HCT116 (cell line): ENCODE data around the gene IPO11. TPM values are rescaled to one million over a fixed set of nuclear protein-coding genes. Genes with fewer than 3 reads are reported as not detected.

Experiments used
- ATAC-seq: fragments of 200-7000 bp; cut with Tn5 transposase; 2 replicates; pipeline ENCODE4 v1.9.1; 2020; ENCODE audit warnings: mild to moderate bottlenecking, moderate library complexity
- BruUV-seq: library from RNA; stranded (reverse); fragments of 400-500 nt; replicated peaks from 2 replicates; lab custom pipeline; 2021; lab: Mats Ljungman, UMichigan
- CTCF ChIA-PET: fragments of 300-600 bp; sonication (Branson Sonifier 250); formaldehyde crosslinking; loops from one replicate; lab custom pipeline; 2021; ENCODE audit warnings: antibody characterized with exemption; lab: Charles Lee
- POLR2A ChIA-PET: fragments of 300-600, 350-600 bp; sonication (Branson Sonifier 250); formaldehyde crosslinking; loops from one replicate; lab custom pipeline; 2021; ENCODE audit warnings: antibody characterized with exemption; lab: Charles Lee
- RAD21 ChIA-PET, 2 experiments: fragments of 300-600 bp; sonication (Branson Sonifier 250); formaldehyde crosslinking; loops; one replicate each; lab custom pipeline; 2023; ENCODE audit warnings: low total read pairs in 2 of 2; ENCODE audit not compliant: uncharacterized antibody in 2 of 2, unreplicated experiment in 2 of 2, low non-redundant PET in 1 of 2; lab: Charles Lee
- DNase-seq: peaks from one replicate; pipeline ENCODE4 v3.0.0-alpha.2; 2010; ENCODE audit warnings: low read depth, low spot score
- H2AFZ ChIP-seq: fragments of 200-600 bp; shearing (Covaris generic), sonication (generic); 2 replicates; pipeline ENCODE4 v1.6.1; 2017; ENCODE audit warnings: low read depth, mixed run types, mixed read lengths, antibody characterized with exemption, low read length; ENCODE audit not compliant: poor library complexity, severe bottlenecking
- H3K27ac ChIP-seq: 2 replicates; pipeline ENCODE4 v1.5.1; 2012; ENCODE audit warnings: low read depth, low read length
- H3K27me3 ChIP-seq: fragments of 200-600 bp; sonication (generic); 2 replicates; pipeline ENCODE4 v1.6.1; 2016; ENCODE audit warnings: mixed run types, low read length, mixed read lengths; ENCODE audit not compliant: insufficient read depth
- H3K36me3 ChIP-seq, 2 experiments: fragments of 200-500 bp in 1 of 2; fragments of 200-600 bp in 1 of 2; sonication (Bioruptor generic) in 1 of 2; sonication (generic) in 1 of 2; 2 replicates each; pipeline versions ENCODE4 v1.5.1 to v1.6.1; 2014 to 2016; ENCODE audit warnings: low read length in 2 of 2, inconsistent platforms in 1 of 2, mixed read lengths in 1 of 2, mixed run types in 1 of 2; ENCODE audit not compliant: insufficient read depth in 2 of 2, control insufficient read depth in 1 of 2
- H3K4me1 ChIP-seq, 2 experiments: fragments of 200-600 bp in 1 of 2; sonication (generic) in 1 of 2; 2 replicates each; pipeline versions ENCODE4 v1.5.1 to v1.6.1; 2012 to 2017; ENCODE audit warnings: low read length in 2 of 2, inconsistent platforms in 1 of 2, mild to moderate bottlenecking in 1 of 2, mixed read lengths in 1 of 2, mixed run types in 1 of 2, moderate library complexity in 1 of 2; ENCODE audit not compliant: insufficient read depth in 2 of 2, control insufficient read depth in 1 of 2
- H3K4me2 ChIP-seq: fragments of 200-600 bp; sonication (generic); 2 replicates; pipeline ENCODE4 v1.6.1; 2017; ENCODE audit warnings: mixed run types, low read length, mixed read lengths
- H3K4me3 ChIP-seq, 2 experiments: fragments of 200-600 bp in 1 of 2; sonication (generic) in 1 of 2; replicated peaks in 1 of 2; 2 replicates each; pipeline ENCODE4 v1.5.1; 2011 to 2016; ENCODE audit warnings: low read length in 2 of 2, control low read depth in 1 of 2, low read depth in 1 of 2, mild to moderate bottlenecking in 1 of 2, mixed read lengths in 1 of 2, mixed run types in 1 of 2
- H3K79me2 ChIP-seq: fragments of 200-600 bp; sonication (generic); 2 replicates; pipeline ENCODE4 v1.6.1; 2017; ENCODE audit warnings: mild to moderate bottlenecking, mixed run types, low read length, moderate library complexity, mixed read lengths; ENCODE audit not compliant: insufficient read depth
- H3K9ac ChIP-seq: fragments of 200-600 bp; sonication (generic); 2 replicates; pipeline ENCODE4 v1.6.1; 2016; ENCODE audit warnings: low read length, mixed read lengths
- H3K9me2 ChIP-seq: fragments of 200-600 bp; sonication (generic), shearing (Covaris generic); 2 replicates; pipeline ENCODE4 v1.6.1; 2017; ENCODE audit warnings: mixed run types, mild to moderate bottlenecking, moderate library complexity; ENCODE audit not compliant: insufficient read depth
- H3K9me3 ChIP-seq, 2 experiments: fragments of 200-500 bp in 1 of 2; fragments of 200-600 bp in 1 of 2; sonication (Bioruptor generic) in 1 of 2; sonication (generic) in 1 of 2; 2 replicates each; pipeline ENCODE4 v1.6.1; 2014 to 2017; ENCODE audit warnings: low read length in 2 of 2, mixed read lengths in 2 of 2, inconsistent platforms in 1 of 2, low read depth in 1 of 2, mild to moderate bottlenecking in 1 of 2, mixed run types in 1 of 2, moderate library complexity in 1 of 2; ENCODE audit not compliant: control insufficient read depth in 1 of 2, insufficient read depth in 1 of 2
- H4K20me1 ChIP-seq: fragments of 200-600 bp; sonication (generic), shearing (Covaris generic); 2 replicates; pipeline ENCODE4 v1.6.1; 2017; ENCODE audit warnings: mixed run types, mild to moderate bottlenecking, moderate library complexity; ENCODE audit not compliant: insufficient read depth
- CEBPB ChIP-seq: IDR thresholded peaks from 2 replicates; pipeline ENCODE4 v1.6.1; 2012; ENCODE audit warnings: low read depth
- EGR1 ChIP-seq: IDR thresholded peaks from 2 replicates; pipeline ENCODE4 v1.6.1; 2012; ENCODE audit warnings: low read depth
- EZH2 ChIP-seq: fragments of 200-600 bp; sonication (generic); IDR thresholded peaks from 2 replicates; pipeline ENCODE4 v1.6.1; 2017; ENCODE audit warnings: antibody characterized with exemption, mixed run types
- EZH2phosphoT487 ChIP-seq: fragments of 200-600 bp; IDR thresholded peaks from 2 replicates; pipeline ENCODE4 v1.6.1; 2018; ENCODE audit warnings: antibody characterized with exemption, borderline replicate concordance
- JUND ChIP-seq: IDR thresholded peaks from 2 replicates; pipeline ENCODE4 v1.6.1; 2012
- YY1 ChIP-seq: IDR thresholded peaks from 2 replicates; pipeline ENCODE4 v1.6.1; 2011; ENCODE audit warnings: low read length, low read depth, moderate library complexity, mild to moderate bottlenecking; ENCODE audit not compliant: insufficient replicate concordance; ENCODE audit errors: extremely low read depth
- ZFX ChIP-seq: fragments of 450-650 bp; IDR thresholded peaks from 2 replicates; pipeline ENCODE4 v1.6.1; 2017
- ZNF274 ChIP-seq: fragments of 200-500 bp; sonication (Bioruptor generic); IDR thresholded peaks from 2 replicates; pipeline ENCODE4 v1.6.1; 2014; ENCODE audit warnings: mild to moderate bottlenecking, low read depth, low read length, inconsistent platforms
- intact Hi-C: fragments of 100-400 bp; cut with micrococcal nuclease; formaldehyde crosslinking; loops from 2 replicates; pipeline ENCODE4 v1.10.0; 2022
- total RNA-seq: library from RNA; stranded (reverse); gene quantifications from one replicate; pipeline ENCODE4 v1.2.1, GENCODE V29; 2021; ENCODE audit not compliant: unreplicated experiment
- TF ChIP-seq, protein P1 (sequence below): IDR thresholded peaks from 2 replicates; pipeline ENCODE4 v1.6.1; 2011; ENCODE audit warnings: mild to moderate bottlenecking, low read length, moderate library complexity; ENCODE audit not compliant: insufficient replicate concordance; ENCODE audit errors: extremely low read depth
- TF ChIP-seq, protein P2 (sequence below): IDR thresholded peaks from 2 replicates; pipeline ENCODE4 v1.6.1; 2012
- TF ChIP-seq, protein P3 (sequence below), 3 experiments: fragments of 200-600 bp in 1 of 3; sonication (generic) in 1 of 3; IDR thresholded peaks in 2 of 3; conservative IDR thresholded peaks in 1 of 3; 2 replicates each; pipeline ENCODE4 v1.5.1; 2012 to 2017; ENCODE audit warnings: low read depth in 2 of 3, low read length in 2 of 3, antibody characterized with exemption in 1 of 3, borderline replicate concordance in 1 of 3, control low read depth in 1 of 3, mild to moderate bottlenecking in 1 of 3, mixed read lengths in 1 of 3, mixed run types in 1 of 3, moderate library complexity in 1 of 3; ENCODE audit not compliant: insufficient read depth in 1 of 3

IPO11 gene
- total RNA-seq, 1 experiment from 2014 or later = 55.1 TPM

DNA sequence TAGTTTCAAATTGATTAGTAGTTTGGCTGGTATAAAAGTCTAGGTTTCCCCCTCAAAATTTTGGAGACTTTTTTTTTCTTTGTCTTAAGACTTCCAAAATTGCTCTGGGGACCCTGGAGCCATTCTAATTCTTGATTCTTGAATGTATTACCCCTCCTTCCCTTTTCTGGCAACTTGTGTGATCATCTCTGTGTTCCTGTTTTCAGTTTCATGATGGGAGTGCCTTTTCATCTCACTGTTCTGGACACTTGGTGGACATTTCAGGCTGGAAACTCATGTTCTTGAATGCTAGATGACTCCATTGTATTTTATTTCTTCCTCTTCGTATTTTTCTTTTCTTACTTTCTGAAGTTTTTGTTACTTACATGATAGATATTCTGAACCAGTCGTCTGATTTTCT is 108.8 kb downstream of the IPO11 start:
- Histone ChIP-seq H3K27ac (no peak overlapping the region), H4K20me1 (no peaks in the 10 kb centered on the region), H3K9ac (no peak overlapping the region), H3K4me2 (no peak overlapping the region), H3K9me3 (no peaks in the 10 kb centered on the region), H3K4me3 (no peak overlapping the region), H3K79me2 (0 out of 2 replicates have a peak, but pooled peaks cover 16% of the 10 kb centered on the region), H3K36me3 (no peaks in the 10 kb centered on the region), H3K27me3 (no peaks in the 10 kb centered on the region), H2AFZ (no peak overlapping the region), H3K9me2 (no peaks in the 10 kb centered on the region), H3K4me1 (no peaks in the 10 kb centered on the region)
- no peak for DNase-seq
- POLR2A ChIA-PET = no interaction called here
- intact Hi-C loops = no loop called here
- CTCF ChIA-PET = no interaction called here
- RAD21 ChIA-PET = no interaction called here
- ATAC-seq = no peak
- TF ChIP-seq, protein P1, sequence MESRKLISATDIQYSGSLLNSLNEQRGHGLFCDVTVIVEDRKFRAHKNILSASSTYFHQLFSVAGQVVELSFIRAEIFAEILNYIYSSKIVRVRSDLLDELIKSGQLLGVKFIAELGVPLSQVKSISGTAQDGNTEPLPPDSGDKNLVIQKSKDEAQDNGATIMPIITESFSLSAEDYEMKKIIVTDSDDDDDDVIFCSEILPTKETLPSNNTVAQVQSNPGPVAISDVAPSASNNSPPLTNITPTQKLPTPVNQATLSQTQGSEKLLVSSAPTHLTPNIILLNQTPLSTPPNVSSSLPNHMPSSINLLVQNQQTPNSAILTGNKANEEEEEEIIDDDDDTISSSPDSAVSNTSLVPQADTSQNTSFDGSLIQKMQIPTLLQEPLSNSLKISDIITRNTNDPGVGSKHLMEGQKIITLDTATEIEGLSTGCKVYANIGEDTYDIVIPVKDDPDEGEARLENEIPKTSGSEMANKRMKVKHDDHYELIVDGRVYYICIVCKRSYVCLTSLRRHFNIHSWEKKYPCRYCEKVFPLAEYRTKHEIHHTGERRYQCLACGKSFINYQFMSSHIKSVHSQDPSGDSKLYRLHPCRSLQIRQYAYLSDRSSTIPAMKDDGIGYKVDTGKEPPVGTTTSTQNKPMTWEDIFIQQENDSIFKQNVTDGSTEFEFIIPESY = no peak
- no peak for TF ChIP-seq EGR1
- TF ChIP-seq EZH2 = no peak
- no peak for TF ChIP-seq ZFX
- TF ChIP-seq ZNF274 = no peak
- no peak for TF ChIP-seq YY1
- no TSS peak for BruUV-seq

DNA sequence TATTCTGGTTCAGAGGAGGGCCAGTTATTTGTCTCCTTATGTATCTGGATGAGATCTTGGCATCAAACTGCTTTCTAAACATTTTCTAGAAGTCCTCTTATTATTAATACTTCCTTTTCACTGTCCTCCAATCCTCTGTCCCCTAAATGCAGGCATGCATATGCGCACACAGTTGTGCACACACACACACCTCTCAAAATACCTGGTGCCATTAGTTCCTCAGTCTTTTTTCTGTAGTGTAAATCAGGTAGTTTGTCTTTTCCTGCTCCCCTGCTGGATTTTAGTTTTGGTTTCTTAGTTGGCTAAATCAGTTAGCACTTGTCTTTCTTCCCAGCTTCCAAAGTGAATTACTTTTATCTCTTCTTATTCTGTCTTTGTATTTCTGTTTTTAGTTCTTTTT is 110.2 kb downstream of the IPO11 start:
- Histone ChIP-seq H4K20me1 (no peaks in the 10 kb centered on the region), H3K4me3 (no peak overlapping the region), H3K27ac (no peak overlapping the region), H3K9me2 (no peaks in the 10 kb centered on the region), H3K4me1 (no peaks in the 10 kb centered on the region), H3K79me2 (0 out of 2 replicates have a peak, but pooled peaks cover 16% of the 10 kb centered on the region), H3K9ac (no peak overlapping the region), H3K4me2 (no peak overlapping the region), H2AFZ (no peak overlapping the region), H3K36me3 (no peaks in the 10 kb centered on the region), H3K9me3 (no peaks in the 10 kb centered on the region), H3K27me3 (no peaks in the 10 kb centered on the region)
- intact Hi-C loops = no loop called here
- POLR2A ChIA-PET = no interaction called here
- BruUV-seq = no TSS peak
- RAD21 ChIA-PET = no interaction called here
- TF ChIP-seq JUND (no peak), ZNF274 (no peak), EZH2phosphoT487 (no peak), EGR1 (no peak), CEBPB (no peak)
- TF ChIP-seq, protein P2, sequence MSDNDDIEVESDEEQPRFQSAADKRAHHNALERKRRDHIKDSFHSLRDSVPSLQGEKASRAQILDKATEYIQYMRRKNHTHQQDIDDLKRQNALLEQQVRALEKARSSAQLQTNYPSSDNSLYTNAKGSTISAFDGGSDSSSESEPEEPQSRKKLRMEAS = no peak
- TF ChIP-seq, protein P3, sequence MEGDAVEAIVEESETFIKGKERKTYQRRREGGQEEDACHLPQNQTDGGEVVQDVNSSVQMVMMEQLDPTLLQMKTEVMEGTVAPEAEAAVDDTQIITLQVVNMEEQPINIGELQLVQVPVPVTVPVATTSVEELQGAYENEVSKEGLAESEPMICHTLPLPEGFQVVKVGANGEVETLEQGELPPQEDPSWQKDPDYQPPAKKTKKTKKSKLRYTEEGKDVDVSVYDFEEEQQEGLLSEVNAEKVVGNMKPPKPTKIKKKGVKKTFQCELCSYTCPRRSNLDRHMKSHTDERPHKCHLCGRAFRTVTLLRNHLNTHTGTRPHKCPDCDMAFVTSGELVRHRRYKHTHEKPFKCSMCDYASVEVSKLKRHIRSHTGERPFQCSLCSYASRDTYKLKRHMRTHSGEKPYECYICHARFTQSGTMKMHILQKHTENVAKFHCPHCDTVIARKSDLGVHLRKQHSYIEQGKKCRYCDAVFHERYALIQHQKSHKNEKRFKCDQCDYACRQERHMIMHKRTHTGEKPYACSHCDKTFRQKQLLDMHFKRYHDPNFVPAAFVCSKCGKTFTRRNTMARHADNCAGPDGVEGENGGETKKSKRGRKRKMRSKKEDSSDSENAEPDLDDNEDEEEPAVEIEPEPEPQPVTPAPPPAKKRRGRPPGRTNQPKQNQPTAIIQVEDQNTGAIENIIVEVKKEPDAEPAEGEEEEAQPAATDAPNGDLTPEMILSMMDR (IDR thresholded peaks at IDR 0.05 in 2 of 3, conservative IDR thresholded peaks at IDR 0.05 in 1 of 3; ENCODE audit: borderline replicate concordance in 1 of 3, insufficient read depth in 1 of 3, low read depth in 2 of 3, low read length in 2 of 3) = no peak
- ATAC-seq = no peak
- CTCF ChIA-PET = no interaction called here
- no peak for DNase-seq
